GM18502 (cell line): Measurements from ENCODE around the gene NFKBIZ.
"Not testable (repeated sequence)": the region's sequence is repeated elsewhere in the genome, so short reads cannot be mapped to it uniquely, and the experiment has no call there.

Experiments used
- ATAC-seq: cut with Tn5 transposase; IDR thresholded peaks from one replicate; pipeline ENCODE4 v1.9.1; 2021; ENCODE audit warnings: mild to moderate bottlenecking; ENCODE audit not compliant: unreplicated experiment, poor library complexity

Gene NFKBIZ

GRCh38 chr3:101867511-101867910, 18.2 kb downstream of the NFKBIZ start:
- ATAC-seq, result no peak

GRCh38 chr3:101867996-101868395, 18.7 kb downstream of the NFKBIZ start:
- ATAC-seq, result no peak

GRCh38 chr3:101868534-101869464, 19.5 kb downstream of the NFKBIZ start:
- no peak for ATAC-seq

GRCh38 chr3:101870138-101870537, 20.8 kb downstream of the NFKBIZ start:
- no peak for ATAC-seq

GRCh38 chr3:101873619-101874018, 24.3 kb downstream of the NFKBIZ start:
- ATAC-seq, result no peak

GRCh38 chr3:101876142-101876541, 26.8 kb downstream of the NFKBIZ start:
- no peak for ATAC-seq

GRCh38 chr3:101878589-101878988, 29.3 kb downstream of the NFKBIZ start:
- ATAC-seq, result no peak

- no peak for ATAC-seq
These were observed 29.8 kb downstream of the NFKBIZ start for GRCh38 chr3:101879102-101879501.

- ATAC-seq, result no peak
These were observed 30.4 kb downstream of the NFKBIZ start for GRCh38 chr3:101879623-101880284.

GRCh38 chr3:101884776-101885175, 35.5 kb downstream of the NFKBIZ start:
- ATAC-seq, result no peak

GRCh38 chr3:101885584-101885983, 36.3 kb downstream of the NFKBIZ start:
- ATAC-seq, result not testable (repeated sequence)

- no peak for ATAC-seq
These were observed 37.3 kb downstream of the NFKBIZ start for GRCh38 chr3:101886626-101887025.

- no peak for ATAC-seq
These were observed 39.3 kb downstream of the NFKBIZ start for GRCh38 chr3:101888653-101889052.

- ATAC-seq, result peak; percentile 74
These were observed 41.4 kb downstream of the NFKBIZ start for GRCh38 chr3:101890716-101891115.

GRCh38 chr3:101892648-101893047, 43.3 kb downstream of the NFKBIZ start:
- ATAC-seq, result no peak

- ATAC-seq, result no peak
These were observed 46.9 kb downstream of the NFKBIZ start for GRCh38 chr3:101896083-101896757.

- ATAC-seq, result no peak
These were observed 47.7 kb downstream of the NFKBIZ start for GRCh38 chr3:101897013-101897412.

GRCh38 chr3:101898039-101898438, 48.7 kb downstream of the NFKBIZ start:
- no peak for ATAC-seq

GRCh38 chr3:101898752-101899169, 49.4 kb downstream of the NFKBIZ start:
- peak; percentile 91 for ATAC-seq

GRCh38 chr3:101900316-101900715, 51.0 kb downstream of the NFKBIZ start:
- no peak for ATAC-seq

GRCh38 chr3:101900736-101901135, 51.4 kb downstream of the NFKBIZ start:
- no peak for ATAC-seq
